Measurements from ENCODE around the gene LMBR1L.
"Not testable (repeated sequence)": the region's sequence is repeated elsewhere in the genome, so short reads cannot be mapped to it uniquely, and the experiment has no call there.

LMBR1L gene

DNA sequence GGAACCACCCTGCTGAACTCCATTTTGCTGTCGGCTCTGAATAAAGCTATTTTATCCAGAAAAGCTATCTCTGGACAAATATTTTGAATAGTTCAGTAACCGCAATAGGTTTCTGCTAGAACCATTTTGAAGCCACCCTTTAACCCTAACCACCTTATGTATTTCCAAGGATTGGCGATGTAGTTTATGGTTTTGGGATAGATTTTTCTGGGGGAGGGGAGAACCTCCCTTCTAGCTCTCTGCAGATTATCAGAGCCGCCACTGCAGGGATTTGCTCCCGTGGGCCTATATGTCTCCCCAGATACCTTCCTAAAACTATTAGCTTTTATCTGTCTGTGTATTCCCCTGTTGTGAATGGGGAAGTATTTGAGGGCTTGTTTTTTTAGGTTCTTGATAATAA is 22.4 kb upstream of the LMBR1L start:
- TF ChIP-seq, protein P1, sequence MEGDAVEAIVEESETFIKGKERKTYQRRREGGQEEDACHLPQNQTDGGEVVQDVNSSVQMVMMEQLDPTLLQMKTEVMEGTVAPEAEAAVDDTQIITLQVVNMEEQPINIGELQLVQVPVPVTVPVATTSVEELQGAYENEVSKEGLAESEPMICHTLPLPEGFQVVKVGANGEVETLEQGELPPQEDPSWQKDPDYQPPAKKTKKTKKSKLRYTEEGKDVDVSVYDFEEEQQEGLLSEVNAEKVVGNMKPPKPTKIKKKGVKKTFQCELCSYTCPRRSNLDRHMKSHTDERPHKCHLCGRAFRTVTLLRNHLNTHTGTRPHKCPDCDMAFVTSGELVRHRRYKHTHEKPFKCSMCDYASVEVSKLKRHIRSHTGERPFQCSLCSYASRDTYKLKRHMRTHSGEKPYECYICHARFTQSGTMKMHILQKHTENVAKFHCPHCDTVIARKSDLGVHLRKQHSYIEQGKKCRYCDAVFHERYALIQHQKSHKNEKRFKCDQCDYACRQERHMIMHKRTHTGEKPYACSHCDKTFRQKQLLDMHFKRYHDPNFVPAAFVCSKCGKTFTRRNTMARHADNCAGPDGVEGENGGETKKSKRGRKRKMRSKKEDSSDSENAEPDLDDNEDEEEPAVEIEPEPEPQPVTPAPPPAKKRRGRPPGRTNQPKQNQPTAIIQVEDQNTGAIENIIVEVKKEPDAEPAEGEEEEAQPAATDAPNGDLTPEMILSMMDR (IDR thresholded peaks at IDR 0.05), result no peak
- H3K4me1 Mint-ChIP-seq, result peaks cover 44% of the 10 kb centered on the region

DNA sequence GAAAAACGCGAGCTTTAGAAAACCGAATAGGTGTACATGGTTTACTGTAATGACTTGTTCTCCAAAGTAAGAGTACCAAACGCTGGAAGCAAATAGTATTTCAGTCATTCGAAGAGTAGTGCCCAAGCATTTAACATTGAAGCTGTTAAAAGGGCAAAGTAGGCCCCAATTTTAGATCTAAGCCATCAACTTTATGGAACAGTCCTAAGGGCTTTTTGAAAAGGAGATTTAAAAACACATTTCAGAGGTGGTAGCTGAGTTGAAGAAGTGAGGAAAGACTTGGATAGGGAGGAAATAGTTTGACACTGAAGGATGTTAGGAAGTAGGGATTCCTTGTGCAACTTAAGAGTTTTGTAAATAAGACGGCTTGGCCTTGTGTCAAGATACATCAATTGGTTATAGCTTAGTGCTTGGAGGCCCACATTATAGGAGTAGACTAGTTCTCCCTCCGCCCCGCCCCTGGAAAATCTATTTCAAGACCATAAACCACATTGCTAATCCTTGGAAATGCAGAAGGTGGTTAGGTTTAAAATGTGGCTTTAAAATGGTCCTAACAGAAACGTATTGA is 21.3 kb upstream of the LMBR1L start:
- Mint-ChIP-seq H3K27me3 (ENCODE audit: low read depth, poor library complexity) (peaks cover 3% of the 10 kb centered on the region), H3K36me3 (ENCODE audit: low read depth) (peaks cover 32% of the 10 kb centered on the region), H3K4me1 (peaks cover 43% of the 10 kb centered on the region), H3K27ac (peak overlapping the region; percentile 15), H3K9me3 (no peaks in the 10 kb centered on the region), H3K4me3 (peak overlapping the region; percentile 80)
- DNase-seq, result no peak
- TF ChIP-seq, protein P1 (IDR thresholded peaks at IDR 0.05), result no peak

More for the DNA sequence above, 22.4 kb upstream of the LMBR1L start:
- no peak overlapping the region for H3K27ac Mint-ChIP-seq
- no peak for DNase-seq
- H3K4me3 Mint-ChIP-seq, result peak overlapping the region; percentile 80
- peaks cover 22% of the 10 kb centered on the region for H3K36me3 Mint-ChIP-seq (ENCODE audit: low read depth)
- H3K9me3 Mint-ChIP-seq, result no peaks in the 10 kb centered on the region
- H3K27me3 Mint-ChIP-seq (ENCODE audit: low read depth, poor library complexity), result peaks cover 3% of the 10 kb centered on the region

DNA sequence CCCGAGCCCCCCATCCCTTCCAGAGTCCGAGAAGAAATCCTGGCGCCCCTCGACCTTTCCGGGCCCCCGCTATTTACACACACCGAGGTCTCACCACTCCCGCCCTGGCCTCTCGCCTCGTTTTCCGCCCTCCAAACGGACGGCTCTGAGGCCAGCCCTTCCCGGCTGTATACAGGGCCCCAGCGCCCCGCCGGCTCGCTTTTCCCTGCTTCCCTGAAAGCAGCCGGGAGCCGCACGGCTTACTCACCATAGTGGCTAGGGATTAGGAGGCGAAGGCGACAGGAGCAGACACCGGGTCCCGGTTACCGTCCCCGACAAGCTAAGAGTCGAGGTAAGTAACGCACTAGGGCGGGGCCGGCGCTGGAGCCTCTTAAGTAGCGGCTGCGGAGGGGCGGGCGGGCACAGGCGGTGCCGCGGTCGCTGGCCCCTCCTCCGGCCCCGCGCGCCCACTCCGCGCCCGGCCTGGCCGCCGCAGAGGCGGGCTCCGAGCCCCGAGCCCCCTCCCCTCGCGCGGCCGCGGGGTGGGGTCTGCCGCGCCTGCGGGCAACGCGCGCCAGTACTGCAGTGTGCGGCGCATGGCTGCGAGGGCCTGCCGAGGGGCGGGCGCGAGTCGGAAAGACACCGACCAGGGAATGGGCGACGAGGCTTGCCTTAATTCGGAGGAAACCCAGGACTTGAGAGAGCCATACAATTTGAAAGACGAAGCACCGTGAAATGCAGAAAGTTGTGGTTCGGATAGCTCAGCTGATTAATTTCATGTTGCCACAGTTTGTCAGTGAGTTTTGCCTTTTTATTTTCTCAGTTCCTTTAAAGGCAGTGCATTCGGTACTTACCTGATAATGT is 20.6 kb upstream of the LMBR1L start, which contains the start of gene TUBA1B:
Gene TUBA1B, minus strand, starts transcription at position 345 of the 843 bp plus-strand sequence. Its CDS starts 95 bp downstream, at position 250.
- Mint-ChIP-seq H3K4me1 (peaks cover 43% of the 10 kb centered on the region), H3K27me3 (ENCODE audit: low read depth, poor library complexity) (peaks cover 3% of the 10 kb centered on the region), H3K4me3 (peak within 1 kb of the TSS; percentile 94), H3K27ac (peak within 1 kb of the TSS; percentile 99), H3K36me3 (ENCODE audit: low read depth) (peaks cover 36% of the 10 kb centered on the region), H3K9me3 (no peaks in the 10 kb centered on the region)
- peak; percentile 90 for DNase-seq
- TF ChIP-seq, protein P1 (IDR thresholded peaks at IDR 0.05), result no peak

DNA sequence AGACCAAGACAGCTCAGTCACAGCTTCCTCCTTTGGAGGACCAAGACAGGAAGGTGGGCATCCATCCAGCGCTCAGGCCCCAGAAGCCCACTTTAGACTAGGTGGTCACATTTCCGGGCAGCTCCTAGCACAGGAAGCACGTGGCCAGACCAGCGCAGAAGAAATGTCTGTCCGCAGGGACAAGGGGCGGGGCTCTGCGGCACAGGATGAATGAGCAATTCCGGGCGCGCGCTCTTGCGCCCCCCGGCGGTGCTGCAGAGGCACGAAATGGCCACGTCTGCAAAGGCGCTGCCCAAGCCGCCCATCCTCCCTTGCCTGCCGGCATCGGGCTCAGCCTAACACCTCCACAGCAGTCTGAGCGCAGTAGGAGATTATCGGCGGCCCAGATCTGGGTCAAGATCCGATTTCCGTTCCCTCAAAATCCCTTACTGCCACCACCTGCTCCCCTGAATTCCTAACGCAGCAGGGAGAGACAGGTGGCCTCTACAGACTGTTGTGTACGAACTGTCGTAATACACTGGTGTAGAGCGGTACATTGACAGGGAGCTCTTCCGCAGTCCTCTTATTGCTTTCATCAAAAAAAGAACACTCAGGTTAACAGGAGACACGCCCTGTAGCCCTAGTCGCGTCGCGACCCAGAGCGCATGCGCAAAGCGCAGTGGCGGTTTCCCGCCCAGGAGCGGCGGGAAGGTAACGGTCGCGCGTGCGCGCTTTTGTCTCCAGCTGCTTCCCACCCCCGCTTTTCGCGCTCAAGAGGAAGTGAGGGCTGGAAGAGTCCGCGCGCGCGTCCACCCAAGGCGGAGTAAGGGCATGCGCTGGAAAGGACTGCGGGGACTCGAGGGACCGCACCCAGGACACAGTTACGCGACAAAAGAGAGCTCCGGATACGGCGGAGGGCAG is 19.8 kb upstream of the LMBR1L start:
- peaks cover 3% of the 10 kb centered on the region for H3K27me3 Mint-ChIP-seq (ENCODE audit: low read depth, poor library complexity)
- peaks cover 43% of the 10 kb centered on the region for H3K4me1 Mint-ChIP-seq
- H3K27ac Mint-ChIP-seq, result peak overlapping the region; percentile 99
- TF ChIP-seq, protein P1 (IDR thresholded peaks at IDR 0.05), result peak; percentile 86
- H3K4me3 Mint-ChIP-seq, result peak overlapping the region; percentile 94
- H3K9me3 Mint-ChIP-seq, result no peaks in the 10 kb centered on the region
- peaks cover 36% of the 10 kb centered on the region for H3K36me3 Mint-ChIP-seq (ENCODE audit: low read depth)
- peak; percentile 89 for DNase-seq

DNA sequence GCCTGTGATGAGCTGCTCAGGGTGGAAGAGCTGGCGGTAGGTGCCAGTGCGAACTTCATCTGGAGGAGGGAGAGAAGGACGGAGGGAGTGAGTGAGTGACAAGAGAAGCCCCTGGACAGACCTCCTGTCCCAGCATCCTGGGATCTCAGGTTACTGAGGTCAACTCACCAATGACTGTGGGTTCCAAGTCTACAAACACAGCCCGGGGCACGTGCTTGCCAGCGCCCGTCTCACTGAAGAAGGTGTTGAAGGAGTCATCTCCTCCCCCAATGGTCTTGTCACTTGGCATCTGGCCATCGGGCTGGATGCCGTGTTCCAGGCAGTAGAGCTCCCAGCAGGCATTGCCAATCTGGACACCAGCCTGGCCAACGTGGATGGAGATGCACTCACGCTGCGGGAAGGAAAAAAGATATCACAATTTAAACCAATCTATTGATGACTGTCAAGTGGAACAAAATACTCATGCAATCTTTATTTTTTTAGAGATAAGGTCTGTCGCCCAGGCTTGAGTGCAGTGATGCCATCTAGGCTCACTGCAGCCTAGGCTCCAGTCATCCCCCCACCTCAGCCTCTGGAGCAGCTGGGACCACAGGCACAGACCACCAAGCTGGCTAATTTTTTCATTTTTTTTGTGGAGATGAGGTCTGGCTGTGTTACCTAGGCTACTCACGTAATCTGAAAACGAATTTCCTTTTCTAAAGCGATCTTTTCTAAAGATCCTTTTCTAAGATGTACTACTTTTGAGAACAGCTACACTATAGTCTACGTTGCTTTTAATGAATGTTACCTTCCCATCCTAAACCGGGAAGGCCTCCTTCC is 18.9 kb upstream of the LMBR1L start:
- no peak for DNase-seq
- Mint-ChIP-seq H3K9me3 (no peaks in the 10 kb centered on the region), H3K27ac (peak overlapping the region; percentile 99), H3K27me3 (ENCODE audit: low read depth, poor library complexity) (peaks cover 3% of the 10 kb centered on the region), H3K4me1 (peaks cover 43% of the 10 kb centered on the region), H3K36me3 (ENCODE audit: low read depth) (peaks cover 36% of the 10 kb centered on the region), H3K4me3 (peak overlapping the region; percentile 94)
- TF ChIP-seq, protein P1 (IDR thresholded peaks at IDR 0.05), result no peak

DNA sequence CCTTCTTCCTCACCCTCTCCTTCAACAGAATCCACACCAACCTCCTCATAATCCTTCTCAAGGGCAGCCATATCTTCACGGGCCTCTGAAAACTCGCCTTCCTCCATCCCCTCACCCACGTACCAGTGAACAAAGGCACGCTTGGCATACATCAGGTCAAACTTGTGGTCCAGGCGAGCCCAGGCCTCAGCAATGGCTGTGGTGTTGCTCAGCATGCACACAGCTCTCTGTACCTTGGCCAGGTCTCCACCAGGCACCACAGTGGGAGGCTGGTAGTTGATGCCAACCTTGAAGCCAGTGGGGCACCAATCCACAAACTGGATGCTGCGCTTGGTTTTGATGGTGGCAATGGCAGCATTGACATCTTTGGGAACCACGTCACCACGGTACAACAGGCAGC is 17.3 kb upstream of the LMBR1L start:
- not testable (repeated sequence) for H3K27me3 Mint-ChIP-seq (ENCODE audit: low read depth, poor library complexity); H3K9me3 Mint-ChIP-seq; H3K27ac Mint-ChIP-seq; DNase-seq; H3K4me3 Mint-ChIP-seq
- peaks cover 33% of the 10 kb centered on the region for H3K4me1 Mint-ChIP-seq
- peaks cover 36% of the 10 kb centered on the region for H3K36me3 Mint-ChIP-seq (ENCODE audit: low read depth)
